Measurements from ENCODE around the gene ZNF784. TPM values are rescaled to one million over a fixed set of nuclear protein-coding genes. Genes with fewer than 3 reads are reported as not detected.

ZNF784 gene
- total RNA-seq, 1 donor from 2014 or later, result 9.7 TPM

- ATAC-seq, result no peak
- intact Hi-C loops (cut with DNase I), result no loop called here
- Histone ChIP-seq H3K4me1 (no peaks in the 10 kb centered on the region), H3K27ac (no peak overlapping the region), H3K36me3 (peaks cover 94% of the 10 kb centered on the region), H3K9me3 (no peaks in the 10 kb centered on the region), H3K27me3 (no peaks in the 10 kb centered on the region), H3K4me3 (no peak overlapping the region)
- DNase-seq, result no peak
- no peak for TF ChIP-seq CTCF (IDR thresholded peaks at IDR 0.05)
Observed at GRCh38 chr19:55667006-55667381, 42.6 kb upstream of the ZNF784 start.

GRCh38 chr19:55666343-55667005, 42.1 kb upstream of the ZNF784 start:
- DNase-seq (no peak), ATAC-seq (no peak)
- Histone ChIP-seq H3K27ac (no peak overlapping the region), H3K4me3 (no peak overlapping the region), H3K9me3 (no peaks in the 10 kb centered on the region), H3K4me1 (no peaks in the 10 kb centered on the region), H3K36me3 (peaks cover 95% of the 10 kb centered on the region), H3K27me3 (no peaks in the 10 kb centered on the region)
- intact Hi-C loops (cut with DNase I), result no loop called here
- no peak for TF ChIP-seq CTCF (IDR thresholded peaks at IDR 0.05)

- Histone ChIP-seq H3K27me3 (no peaks in the 10 kb centered on the region), H3K4me3 (no peak overlapping the region), H3K36me3 (peaks cover 95% of the 10 kb centered on the region), H3K4me1 (peaks cover 10% of the 10 kb centered on the region), H3K27ac (no peak overlapping the region), H3K9me3 (no peaks in the 10 kb centered on the region)
- DNase-seq (no peak), ATAC-seq (no peak)
- TF ChIP-seq CTCF (IDR thresholded peaks at IDR 0.05), result no peak
- intact Hi-C loops (cut with DNase I), result no loop called here
Observed at GRCh38 chr19:55663846-55664536, 39.6 kb upstream of the ZNF784 start.

- DNase-seq, result no peak
- Histone ChIP-seq H3K27ac (no peak overlapping the region), H3K9me3 (no peaks in the 10 kb centered on the region), H3K36me3 (peaks cover 73% of the 10 kb centered on the region), H3K4me3 (no peak overlapping the region), H3K27me3 (no peaks in the 10 kb centered on the region), H3K4me1 (peaks cover 32% of the 10 kb centered on the region)
- ATAC-seq, result no peak
- intact Hi-C loops (cut with DNase I), result no loop called here
- no peak for TF ChIP-seq CTCF (IDR thresholded peaks at IDR 0.05)
Observed at GRCh38 chr19:55661826-55662225, 37.5 kb upstream of the ZNF784 start.

- no peak for TF ChIP-seq CTCF (IDR thresholded peaks at IDR 0.05)
- H3K4me1 ChIP-seq, result peaks cover 40% of the 10 kb centered on the region
- intact Hi-C loops (cut with DNase I), result no loop called here
Observed at GRCh38 chr19:55660991-55661390, 36.6 kb upstream of the ZNF784 start.

More at GRCh38 chr19:55660991-55661390, 36.6 kb upstream of the ZNF784 start:
- no peak overlapping the region for H3K4me3 ChIP-seq
- DNase-seq (no peak), ATAC-seq (no peak)
- H3K27me3 ChIP-seq, result no peaks in the 10 kb centered on the region
- no peak overlapping the region for H3K27ac ChIP-seq
- peaks cover 65% of the 10 kb centered on the region for H3K36me3 ChIP-seq
- H3K9me3 ChIP-seq, result no peaks in the 10 kb centered on the region
